Activated T-helper 2 cell treated with anti-CD3 and anti-CD28 coated beads, Interferon-gamma antibody, Interleukin-2, Interleukin-4, amounts not matched to agents 10 μg/mL and 5 μg/mL and 100 μg/mL, durations not matched to agents 14 hours and 24 hours and 36 hours (primary cell): ENCODE results near the gene TAF5L. TPM values are rescaled to one million over a fixed set of nuclear protein-coding genes. Genes with fewer than 3 reads are reported as not detected.

Experiments used
- DNase-seq: peaks from one replicate; pipeline ENCODE4 v3.0.0; 2021; ENCODE audit warnings: low spot score
- H3K27ac Mint-ChIP-seq: one replicate; pipeline ENCODE4 v1.8.0; 2021; ENCODE audit warnings: mixed read lengths
- H3K27me3 Mint-ChIP-seq: one replicate; pipeline ENCODE4 v1.8.0; 2021; ENCODE audit warnings: low read depth, mixed read lengths
- H3K36me3 Mint-ChIP-seq: one replicate; pipeline ENCODE4 v1.8.0; 2021; ENCODE audit warnings: low read depth, mixed read lengths
- H3K4me1 Mint-ChIP-seq: one replicate; pipeline ENCODE4 v1.8.0; 2021; ENCODE audit warnings: low read depth, mixed read lengths
- H3K4me3 Mint-ChIP-seq: one replicate; pipeline ENCODE4 v1.8.0; 2021; ENCODE audit warnings: low read depth, mild to moderate bottlenecking, moderate library complexity, mixed read lengths
- H3K9me3 Mint-ChIP-seq: one replicate; pipeline ENCODE4 v1.8.0; 2021; ENCODE audit warnings: mixed read lengths
- intact Hi-C: fragments of 100-400 bp; cut with micrococcal nuclease; formaldehyde crosslinking; loops from one replicate; pipeline ENCODE4 v1.15.1; 2023
- total RNA-seq: library from RNA; stranded (reverse); gene quantifications from 2 replicates; pipeline ENCODE4 v1.2.3, GENCODE V29; 2022

The TAF5L gene
- total RNA-seq, 1 donor from 2014 or later = 28.4 TPM

GRCh38 chr1:229554886-229555621 lies 70.9 kb downstream of the TAF5L start:
- H3K27me3 Mint-ChIP-seq = no peaks in the 10 kb centered on the region
- no peak overlapping the region for H3K4me3 Mint-ChIP-seq
- no peak overlapping the region for H3K27ac Mint-ChIP-seq
- peaks cover 41% of the 10 kb centered on the region for H3K4me1 Mint-ChIP-seq
- intact Hi-C loops = loop anchor here (5.0 kb wide), 1 partner anchor 1087 kb away; the partner anchor contains the start of gene COG2
- no peaks in the 10 kb centered on the region for H3K9me3 Mint-ChIP-seq
- peaks cover 21% of the 10 kb centered on the region for H3K36me3 Mint-ChIP-seq
- no peak for DNase-seq

GRCh38 chr1:229553621-229554130 lies 72.2 kb downstream of the TAF5L start:
- peaks cover 34% of the 10 kb centered on the region for H3K4me1 Mint-ChIP-seq
- no peak for DNase-seq
- peaks cover 32% of the 10 kb centered on the region for H3K36me3 Mint-ChIP-seq
- no peak overlapping the region for H3K27ac Mint-ChIP-seq
- no peaks in the 10 kb centered on the region for H3K9me3 Mint-ChIP-seq
- H3K4me3 Mint-ChIP-seq = no peak overlapping the region
- intact Hi-C loops = no loop called here
- H3K27me3 Mint-ChIP-seq = no peaks in the 10 kb centered on the region

DNA sequence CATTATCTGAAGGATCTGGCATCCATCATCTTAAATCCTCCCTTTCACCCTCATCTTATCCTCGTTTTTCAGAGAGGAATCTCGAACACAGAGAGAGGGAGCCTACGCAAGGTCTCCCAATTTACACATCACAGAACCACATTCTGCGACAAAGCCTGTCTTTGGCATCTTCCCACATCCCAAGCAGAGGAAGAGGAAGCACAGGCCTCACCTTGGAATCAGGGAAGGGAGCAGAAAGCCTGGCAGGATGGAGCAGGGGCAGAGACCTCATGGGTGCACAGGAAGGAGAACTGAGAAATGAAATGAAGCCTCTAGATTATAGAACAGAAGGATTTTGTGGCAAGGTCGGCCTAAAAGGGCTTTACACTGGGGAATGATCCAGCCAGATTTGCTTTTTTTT lies 73.2 kb downstream of the TAF5L start:
- Mint-ChIP-seq H3K4me3 (no peak overlapping the region), H3K36me3 (peaks cover 39% of the 10 kb centered on the region), H3K9me3 (no peaks in the 10 kb centered on the region), H3K4me1 (peaks cover 34% of the 10 kb centered on the region), H3K27ac (no peak overlapping the region), H3K27me3 (no peaks in the 10 kb centered on the region)
- intact Hi-C loops = no loop called here
- no peak for DNase-seq

- Mint-ChIP-seq H3K27ac (peak overlapping the region; percentile 5), H3K4me1 (peaks cover 22% of the 10 kb centered on the region), H3K4me3 (no peak overlapping the region), H3K27me3 (no peaks in the 10 kb centered on the region), H3K9me3 (no peaks in the 10 kb centered on the region), H3K36me3 (peaks cover 40% of the 10 kb centered on the region)
- DNase-seq = no peak
- intact Hi-C loops = no loop called here
Observed at GRCh38 chr1:229550812-229551567, 74.9 kb downstream of the TAF5L start.

DNA sequence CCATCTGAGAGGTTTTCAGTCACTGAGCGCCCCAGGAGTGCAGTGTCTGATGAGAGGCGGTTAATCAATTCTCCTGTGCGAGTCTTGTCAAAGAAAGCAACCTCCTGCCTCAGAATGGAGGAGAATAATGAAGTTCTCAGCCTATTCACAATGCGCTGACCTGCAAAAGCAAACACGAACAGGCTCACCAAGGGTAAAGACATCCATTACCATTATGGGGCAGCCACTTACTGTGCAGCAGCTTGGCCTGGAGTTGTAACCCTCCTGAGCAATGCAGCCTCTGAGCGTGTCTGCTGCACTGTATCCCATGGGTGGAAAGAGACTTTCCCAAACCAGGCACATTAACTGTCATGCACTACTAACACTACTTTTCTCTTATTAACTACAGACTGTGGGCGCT lies 78.4 kb downstream of the TAF5L start:
- intact Hi-C loops = no loop called here
- H3K36me3 Mint-ChIP-seq = peaks cover 54% of the 10 kb centered on the region
- H3K27ac Mint-ChIP-seq = no peak overlapping the region
- H3K27me3 Mint-ChIP-seq = no peaks in the 10 kb centered on the region
- H3K4me3 Mint-ChIP-seq = no peak overlapping the region
- no peak for DNase-seq
- H3K4me1 Mint-ChIP-seq = peaks cover 17% of the 10 kb centered on the region
- H3K9me3 Mint-ChIP-seq = no peaks in the 10 kb centered on the region

- Mint-ChIP-seq H3K4me3 (no peak overlapping the region), H3K9me3 (no peaks in the 10 kb centered on the region), H3K27me3 (no peaks in the 10 kb centered on the region), H3K27ac (no peak overlapping the region), H3K36me3 (peaks cover 73% of the 10 kb centered on the region), H3K4me1 (peaks cover 21% of the 10 kb centered on the region)
- DNase-seq = no peak
- intact Hi-C loops = no loop called here
Observed at GRCh38 chr1:229544587-229544986, 81.3 kb downstream of the TAF5L start.

Other genes with a start within 250 kb of the TAF5L start
- gene ACTA1, start 192.0 kb downstream of the TAF5L start, total RNA-seq = not detected in 2 replicates
- 49.2 and 50.1 TPM in 2 replicates for gene NUP133, start 117.8 kb downstream of the TAF5L start, total RNA-seq
- 40.1 and 42.7 TPM in 2 replicates for gene ABCB10, start 67.4 kb downstream of the TAF5L start, total RNA-seq
- gene URB2, start 125 bp upstream of the TAF5L start, total RNA-seq = 25.8 and 27.0 TPM in 2 replicates